ENCODE results near the gene PECR.

DNA sequence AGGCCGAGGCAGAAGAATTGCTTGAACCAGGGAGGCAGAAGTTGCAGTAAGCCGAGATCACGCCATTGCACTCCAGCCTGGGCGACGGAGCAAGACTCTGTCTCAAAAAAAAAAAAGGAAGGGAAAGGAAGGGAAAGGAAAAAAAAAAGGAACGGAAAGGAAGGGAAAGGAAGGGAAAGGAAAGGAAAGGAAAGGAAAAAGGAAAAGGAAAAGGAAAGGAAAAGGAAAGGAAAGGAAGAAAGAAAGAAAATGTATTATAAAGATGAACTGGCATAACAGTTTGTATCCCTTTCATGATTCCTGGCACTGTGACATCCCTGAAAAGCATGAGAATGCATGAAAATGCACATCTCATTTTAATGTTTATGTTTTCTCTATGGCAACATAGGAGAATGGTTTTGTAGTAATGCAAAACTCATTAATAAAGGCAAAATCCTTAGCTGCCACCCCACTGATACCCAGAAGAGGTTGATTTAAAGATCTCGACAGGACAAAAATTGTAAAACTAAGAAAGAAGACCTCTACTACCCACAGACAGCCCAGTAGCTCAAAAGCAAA, 56.8 kb downstream of the PECR start:
- TF ChIP-seq, protein P1, sequence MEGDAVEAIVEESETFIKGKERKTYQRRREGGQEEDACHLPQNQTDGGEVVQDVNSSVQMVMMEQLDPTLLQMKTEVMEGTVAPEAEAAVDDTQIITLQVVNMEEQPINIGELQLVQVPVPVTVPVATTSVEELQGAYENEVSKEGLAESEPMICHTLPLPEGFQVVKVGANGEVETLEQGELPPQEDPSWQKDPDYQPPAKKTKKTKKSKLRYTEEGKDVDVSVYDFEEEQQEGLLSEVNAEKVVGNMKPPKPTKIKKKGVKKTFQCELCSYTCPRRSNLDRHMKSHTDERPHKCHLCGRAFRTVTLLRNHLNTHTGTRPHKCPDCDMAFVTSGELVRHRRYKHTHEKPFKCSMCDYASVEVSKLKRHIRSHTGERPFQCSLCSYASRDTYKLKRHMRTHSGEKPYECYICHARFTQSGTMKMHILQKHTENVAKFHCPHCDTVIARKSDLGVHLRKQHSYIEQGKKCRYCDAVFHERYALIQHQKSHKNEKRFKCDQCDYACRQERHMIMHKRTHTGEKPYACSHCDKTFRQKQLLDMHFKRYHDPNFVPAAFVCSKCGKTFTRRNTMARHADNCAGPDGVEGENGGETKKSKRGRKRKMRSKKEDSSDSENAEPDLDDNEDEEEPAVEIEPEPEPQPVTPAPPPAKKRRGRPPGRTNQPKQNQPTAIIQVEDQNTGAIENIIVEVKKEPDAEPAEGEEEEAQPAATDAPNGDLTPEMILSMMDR (conservative IDR thresholded peaks at IDR 0.05; ENCODE audit: low read depth, low read length): no peak
- no peak for TF ChIP-seq EZH2phosphoT487 (IDR thresholded peaks at IDR 0.05; ENCODE audit: borderline replicate concordance, low read length)
